Airway epithelial cell (primary cell): ENCODE results near the gene APOE. TPM values are rescaled to one million over a fixed set of nuclear protein-coding genes. Genes with fewer than 3 reads are reported as not detected.

Experiments used
- total RNA-seq: library from RNA; depleted of rRNA; stranded (reverse); fragments of >200 nt; gene quantifications from 2 replicates; pipeline ENCODE4 v1.2.3, GENCODE V29; 2015

Gene APOE
- total RNA-seq = 35.7 and 44.7 TPM in 2 replicates

GRCh38 chr19:44905437-44906160 is at the start of gene APOE:
Gene APOE (plus strand): TSS chr19:44905796. CDS start chr19:44906625, 829 bp downstream.

GRCh38 chr19:44891016-44891882 is 14.3 kb upstream of the APOE start, which contains the start of gene TOMM40:
Gene TOMM40 (plus strand): TSS chr19:44891254. CDS start chr19:44891416, 162 bp downstream.

DNA sequence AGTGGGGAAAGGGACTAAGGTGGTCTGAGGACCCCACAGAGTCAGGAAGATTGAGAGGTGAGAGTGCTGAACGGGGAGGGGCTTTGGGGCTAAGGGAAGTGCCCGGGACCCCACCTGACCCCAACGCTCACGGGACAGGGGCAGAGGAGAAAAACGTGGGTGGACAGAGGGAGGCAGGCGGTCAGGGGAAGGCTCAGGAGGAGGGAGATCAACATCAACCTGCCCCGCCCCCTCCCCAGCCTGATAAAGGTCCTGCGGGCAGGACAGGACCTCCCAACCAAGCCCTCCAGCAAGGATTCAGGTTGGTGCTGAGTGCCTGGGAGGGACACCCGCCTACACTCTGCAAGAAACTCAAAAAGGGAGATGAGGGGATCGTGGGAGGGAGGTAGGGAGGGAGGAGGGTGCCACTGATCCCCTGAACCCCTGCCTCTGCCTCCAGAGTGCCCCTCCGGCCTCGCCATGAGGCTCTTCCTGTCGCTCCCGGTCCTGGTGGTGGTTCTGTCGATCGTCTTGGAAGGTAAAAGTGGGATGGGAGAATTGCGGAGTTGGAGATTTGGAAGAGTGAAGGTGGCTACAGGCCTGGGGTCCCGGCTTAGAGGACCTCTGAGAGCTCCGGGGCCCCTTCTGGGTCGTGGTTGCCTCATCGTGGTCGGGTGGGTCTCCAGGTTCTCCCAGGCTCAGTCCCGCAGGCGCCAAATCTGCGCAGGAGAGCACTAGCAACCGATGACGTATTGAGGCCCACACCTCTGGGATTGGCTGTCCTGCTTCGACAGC is 9.0 kb downstream of the APOE start, which contains the start of gene APOC1:
APOC1 (plus strand) TSS at position 176 of the 774 bp plus-strand sequence; CDS start at position 460, 284 bp downstream.

GRCh38 chr19:44942067-44942571 is 36.5 kb downstream of the APOE start, which contains the start of gene APOC4:
Gene APOC4 (plus strand): TSS chr19:44942237. CDS start chr19:44942278, 41 bp downstream.

DNA sequence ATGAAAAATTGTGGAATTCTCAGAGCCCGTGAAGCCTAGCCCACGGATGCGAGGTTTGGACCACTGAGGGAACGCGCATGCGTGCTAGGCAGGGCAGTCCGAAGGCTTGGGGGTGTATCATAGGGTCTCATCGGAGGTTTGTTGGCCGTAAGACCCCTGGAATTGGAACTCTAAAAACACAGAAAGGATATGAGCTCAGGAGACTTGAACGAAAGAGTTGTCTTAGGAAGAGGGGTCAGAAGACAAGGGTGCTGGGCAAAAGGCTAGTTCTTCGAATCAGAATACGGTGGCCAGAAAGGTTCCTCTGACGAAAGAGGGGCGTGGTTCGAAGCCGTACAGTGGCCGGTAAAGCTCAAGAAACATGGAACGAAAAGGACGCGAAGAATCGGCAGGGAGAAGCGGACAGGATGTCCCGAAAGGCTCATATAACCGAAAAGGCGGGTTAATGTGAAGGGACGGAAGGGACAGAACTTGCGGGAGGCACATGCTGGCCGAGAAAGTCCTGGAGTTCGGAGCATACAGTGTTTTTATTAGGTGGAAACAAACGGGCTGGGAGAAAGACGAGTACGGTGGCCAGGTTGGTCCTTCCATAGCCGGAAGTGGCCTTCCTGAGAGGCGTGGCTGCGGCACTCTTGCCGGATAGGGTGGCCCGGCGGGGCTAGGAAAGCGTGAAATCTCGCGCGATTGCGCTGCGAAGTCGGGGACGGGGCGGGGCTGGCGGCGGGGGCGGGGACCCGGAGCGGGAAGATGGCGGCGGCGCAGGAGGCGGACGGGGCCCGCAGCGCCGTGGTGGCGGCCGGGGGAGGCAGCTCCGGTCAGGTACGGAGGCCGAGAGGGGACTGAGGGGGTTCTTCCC is 49.3 kb downstream of the APOE start, which contains the start of gene CLPTM1:
CLPTM1 (plus strand) TSS at position 732 of the 856 bp plus-strand sequence; CDS start at position 748, 16 bp downstream.

Other genes with a start within 250 kb of the APOE start
- gene CEACAM19, start 234.3 kb upstream of the APOE start, total RNA-seq = 4.4 and 7.8 TPM in 2 replicates
- gene CEACAM16, start 206.6 kb upstream of the APOE start, total RNA-seq = not detected in 2 replicates
- gene BCL3, start 157.1 kb upstream of the APOE start, total RNA-seq = 31.5 and 32.9 TPM in 2 replicates
- gene CBLC, start 127.9 kb upstream of the APOE start, total RNA-seq = 86.0 and 97.3 TPM in 2 replicates
- gene BCAM, start 96.7 kb upstream of the APOE start, total RNA-seq = 97.8 and 99.6 TPM in 2 replicates
- 100 and 128 TPM in 2 replicates for gene NECTIN2, start 59.5 kb upstream of the APOE start, total RNA-seq
- 120 and 125 TPM in 2 replicates for gene TOMM40, start 14.5 kb upstream of the APOE start, total RNA-seq
- gene APOC1, start 8.8 kb downstream of the APOE start, total RNA-seq = 5.4 and 10.5 TPM in 2 replicates
- not detected in 2 replicates for gene APOC4, start 36.4 kb downstream of the APOE start, total RNA-seq
- not detected in 2 replicates for gene APOC2, start 40.3 kb downstream of the APOE start, total RNA-seq
- 36.0 and 62.6 TPM in 2 replicates for gene CLPTM1, start 49.6 kb downstream of the APOE start, total RNA-seq
- gene RELB, start 95.7 kb downstream of the APOE start, total RNA-seq = 4.8 and 8.2 TPM in 2 replicates
- gene CLASRP, start 133.2 kb downstream of the APOE start, total RNA-seq = 24.7 and 31.9 TPM in 2 replicates
- gene ZNF296, start 170.7 kb downstream of the APOE start, total RNA-seq = 0.98 and 4.7 TPM in 2 replicates
- 26.5 and 42.6 TPM in 2 replicates for gene GEMIN7, start 173.5 kb downstream of the APOE start, total RNA-seq
- gene PPP1R37, start 187.4 kb downstream of the APOE start, total RNA-seq = 36.9 and 41.9 TPM in 2 replicates